Naive thymus-derived CD4-positive, alpha-beta T cell (primary cell): Measurements from ENCODE around the gene LRRC47. TPM values are rescaled to one million over a fixed set of nuclear protein-coding genes. Genes with fewer than 3 reads are reported as not detected.

Source experiments
- ATAC-seq: fragments of 150-1000 bp; cut with Tn5 transposase; 2 replicates; pipeline ENCODE4 v1.10.0; 2021; ENCODE audit warnings: mild to moderate bottlenecking, moderate library complexity
- CTCF ChIA-PET: fragments of 350-600 bp; sonication (Branson Sonifier 250); formaldehyde crosslinking; loops from one replicate; lab custom pipeline; 2021; ENCODE audit warnings: antibody characterized with exemption; lab: Charles Lee
- POLR2A ChIA-PET: fragments of 350-600 bp; sonication (Branson Sonifier 250); formaldehyde crosslinking; loops from one replicate; lab custom pipeline; 2021; ENCODE audit warnings: antibody characterized with exemption, inconsistent platforms; lab: Charles Lee
- DNase-seq, 9 donors: peaks; one replicate each; pipeline versions ENCODE4 v3.0.0 to v3.0.0-alpha.2; 2020 to 2022; ENCODE audit warnings: mixed read lengths in 1 of 9
- H3K27ac ChIP-seq: one replicate; pipeline ENCODE4 v1.7.0; 2013; ENCODE audit warnings: mild to moderate bottlenecking, low read depth, low read length, moderate library complexity
- H3K27me3 ChIP-seq, 2 donors: one replicate each; pipeline ENCODE4 v1.7.0; 2013; ENCODE audit warnings: low read length in 2 of 2, mild to moderate bottlenecking in 2 of 2, moderate library complexity in 2 of 2; ENCODE audit not compliant: control insufficient read depth in 2 of 2, insufficient read depth in 2 of 2
- H3K36me3 ChIP-seq, 3 experiments: 1 replicate in 2 of 3; 2 replicates in 1 of 3; pipeline ENCODE4 v1.7.0; 2013; ENCODE audit warnings: low read length in 3 of 3, mild to moderate bottlenecking in 3 of 3, moderate library complexity in 1 of 3; ENCODE audit not compliant: insufficient read depth in 3 of 3, control insufficient read depth in 2 of 3
- H3K4me1 ChIP-seq, 2 donors: one replicate each; pipeline ENCODE4 v1.7.0; 2013; ENCODE audit warnings: low read length in 2 of 2, mild to moderate bottlenecking in 2 of 2, moderate library complexity in 1 of 2; ENCODE audit not compliant: control insufficient read depth in 2 of 2, insufficient read depth in 2 of 2
- H3K4me3 ChIP-seq: 2 replicates; pipeline ENCODE4 v1.7.0; 2013; ENCODE audit warnings: mild to moderate bottlenecking, low read length
- H3K9me3 ChIP-seq, 3 experiments: 1 replicate in 2 of 3; 2 replicates in 1 of 3; pipeline ENCODE4 v1.7.0; 2013; ENCODE audit warnings: low read length in 3 of 3; ENCODE audit not compliant: control insufficient read depth in 2 of 3
- H3K27ac Mint-ChIP-seq, 9 donors: one replicate each; pipeline ENCODE4 v1.8.0; 2020 to 2022; ENCODE audit warnings: mixed read lengths in 9 of 9, mild to moderate bottlenecking in 8 of 9, moderate library complexity in 5 of 9, inconsistent platforms in 2 of 9
- H3K27me3 Mint-ChIP-seq, 5 donors: one replicate each; pipeline ENCODE4 v1.8.0; 2021 to 2022; ENCODE audit warnings: mixed read lengths in 5 of 5, mild to moderate bottlenecking in 1 of 5
- H3K36me3 Mint-ChIP-seq, 5 donors: one replicate each; pipeline ENCODE4 v1.8.0; 2020 to 2022; ENCODE audit warnings: mixed read lengths in 5 of 5, mild to moderate bottlenecking in 3 of 5, inconsistent platforms in 1 of 5
- H3K4me1 Mint-ChIP-seq, 7 donors: one replicate each; pipeline ENCODE4 v1.8.0; 2020 to 2022; ENCODE audit warnings: mixed read lengths in 7 of 7, mild to moderate bottlenecking in 3 of 7, inconsistent platforms in 1 of 7
- H3K4me3 Mint-ChIP-seq, 10 donors: one replicate each; pipeline ENCODE4 v1.8.0; 2020 to 2022; ENCODE audit warnings: mild to moderate bottlenecking in 10 of 10, mixed read lengths in 10 of 10, moderate library complexity in 6 of 10, inconsistent platforms in 2 of 10
- H3K9me3 Mint-ChIP-seq, 11 donors: one replicate each; pipeline ENCODE4 v1.8.0; 2020 to 2022; ENCODE audit warnings: mixed read lengths in 11 of 11, mild to moderate bottlenecking in 4 of 11, inconsistent platforms in 1 of 11, moderate library complexity in 1 of 11
- intact Hi-C, 2 donors: fragments of 100-400 bp; cut with micrococcal nuclease; formaldehyde crosslinking; loops; one replicate each; pipeline ENCODE4 v1.15.1; 2023
- polyA plus RNA-seq, 2 donors: library from polyadenylated mRNA; unstranded; fragments of 300-500 nt; fragmentation: Illumina TruSeq; gene quantifications; one replicate each; pipeline ENCODE4 v1.2.3, GENCODE V29; 2021
- total RNA-seq, 6 experiments: library from RNA in 5 of 6; stranded (reverse) in 5 of 6; gene quantifications; 1 replicate in 5 of 6; 2 replicates in 1 of 6; pipeline ENCODE4 v1.2.3 and lab custom pipeline; 2021 to 2026

Gene LRRC47
- total and polyA plus RNA-seq, 7 experiments from 2014 or later, result 25.7 to 60.2 (median 39.1) TPM

GRCh38 chr1:3822421-3822820, 26.1 kb upstream of the LRRC47 start:
- Histone ChIP-seq H3K27me3 (no peaks in the 10 kb centered on the region), H3K4me1 (no peaks in the 10 kb centered on the region), H3K4me3 (no peak overlapping the region), H3K27ac (no peak overlapping the region), H3K36me3 (peaks cover 0 to 81% (median 3%) of the 10 kb centered on the region in 3 experiments), H3K9me3 (no peaks in the 10 kb centered on the region)
- no peaks in the 10 kb centered on the region for H3K27me3 Mint-ChIP-seq
- H3K27ac Mint-ChIP-seq, result no peak overlapping the region
- H3K36me3 Mint-ChIP-seq, result peaks cover 14 to 49% (median 14%) of the 10 kb centered on the region in 5 donors
- no peaks in the 10 kb centered on the region for H3K9me3 Mint-ChIP-seq
- ChIA-PET CTCF (no interaction called here), POLR2A (no interaction called here)
- no peak overlapping the region for H3K4me3 Mint-ChIP-seq
- H3K4me1 Mint-ChIP-seq, result peaks cover 0 to 4% (median 0%) of the 10 kb centered on the region in 7 donors
- DNase-seq (no peak), ATAC-seq (no peak)
- intact Hi-C loops, result no loop called here

- intact Hi-C loops, result no loop called here
- DNase-seq (no peak), ATAC-seq (no peak)
- Mint-ChIP-seq H3K9me3 (no peaks in the 10 kb centered on the region), H3K27ac (no peak overlapping the region), H3K4me1 (peaks cover 0 to 4% (median 0%) of the 10 kb centered on the region in 7 donors), H3K36me3 (peaks cover 14 to 49% (median 14%) of the 10 kb centered on the region in 5 donors), H3K4me3 (no peak overlapping the region), H3K27me3 (no peaks in the 10 kb centered on the region)
- ChIA-PET POLR2A (no interaction called here), CTCF (no interaction called here)
- Histone ChIP-seq H3K36me3 (peaks cover 0 to 76% (median 3%) of the 10 kb centered on the region in 3 experiments), H3K27ac (no peak overlapping the region), H3K4me3 (no peak overlapping the region), H3K9me3 (no peaks in the 10 kb centered on the region), H3K4me1 (no peaks in the 10 kb centered on the region), H3K27me3 (no peaks in the 10 kb centered on the region)
Measured at GRCh38 chr1:3821908-3822307, 25.6 kb upstream of the LRRC47 start.

- Histone ChIP-seq H3K36me3 (peaks cover 0 to 76% (median 3%) of the 10 kb centered on the region in 3 experiments), H3K27ac (no peak overlapping the region), H3K4me1 (no peaks in the 10 kb centered on the region), H3K27me3 (no peaks in the 10 kb centered on the region), H3K4me3 (no peak overlapping the region), H3K9me3 (no peaks in the 10 kb centered on the region)
- H3K9me3 Mint-ChIP-seq, result no peaks in the 10 kb centered on the region
- H3K4me3 Mint-ChIP-seq, result no peak overlapping the region
- ChIA-PET POLR2A (no interaction called here), CTCF (no interaction called here)
- peaks cover 14 to 49% (median 14%) of the 10 kb centered on the region in 5 donors for H3K36me3 Mint-ChIP-seq
- peaks cover 0 to 4% (median 0%) of the 10 kb centered on the region in 7 donors for H3K4me1 Mint-ChIP-seq
- intact Hi-C loops, result no loop called here
- DNase-seq, result no peak
- no peak overlapping the region for H3K27ac Mint-ChIP-seq
- no peak for ATAC-seq
- H3K27me3 Mint-ChIP-seq, result no peaks in the 10 kb centered on the region
Measured at GRCh38 chr1:3821447-3821846, 25.1 kb upstream of the LRRC47 start.

GRCh38 chr1:3821004-3821403, 24.7 kb upstream of the LRRC47 start:
- intact Hi-C loops, result no loop called here
- ATAC-seq, result no peak

GRCh38 chr1:3820316-3820715, 24.0 kb upstream of the LRRC47 start:
- no peaks in the 10 kb centered on the region for H3K9me3 Mint-ChIP-seq
- peaks cover 9 to 47% (median 14%) of the 10 kb centered on the region in 5 donors for H3K36me3 Mint-ChIP-seq

More at GRCh38 chr1:3821004-3821403, 24.7 kb upstream of the LRRC47 start:
- H3K27me3 ChIP-seq, result no peaks in the 10 kb centered on the region
- no peak overlapping the region for H3K4me3 Mint-ChIP-seq
- peaks cover 0 to 4% (median 0%) of the 10 kb centered on the region in 7 donors for H3K4me1 Mint-ChIP-seq
- no peak for DNase-seq
- peak overlapping the region in 1 of 9 donors; percentile 13 for H3K27ac Mint-ChIP-seq
- H3K4me1 ChIP-seq, result no peaks in the 10 kb centered on the region
- H3K9me3 ChIP-seq, result no peaks in the 10 kb centered on the region
- no peaks in the 10 kb centered on the region for H3K9me3 Mint-ChIP-seq
- no peak overlapping the region for H3K4me3 ChIP-seq
- no peak overlapping the region for H3K27ac ChIP-seq
- CTCF ChIA-PET, result no interaction called here
- no peaks in the 10 kb centered on the region for H3K27me3 Mint-ChIP-seq
- peaks cover 13 to 48% (median 14%) of the 10 kb centered on the region in 5 donors for H3K36me3 Mint-ChIP-seq
- H3K36me3 ChIP-seq, result peaks cover 0 to 77% (median 3%) of the 10 kb centered on the region in 3 experiments
- POLR2A ChIA-PET, result no interaction called here

GRCh38 chr1:3819771-3820200, 23.5 kb upstream of the LRRC47 start:
- peaks cover 0 to 4% (median 0%) of the 10 kb centered on the region in 7 donors for H3K4me1 Mint-ChIP-seq
- no peak for DNase-seq
- Histone ChIP-seq H3K4me1 (no peaks in the 10 kb centered on the region), H3K4me3 (no peak overlapping the region), H3K27me3 (no peaks in the 10 kb centered on the region), H3K9me3 (no peaks in the 10 kb centered on the region), H3K36me3 (peaks cover 0 to 79% (median 3%) of the 10 kb centered on the region in 3 experiments), H3K27ac (no peak overlapping the region)
- ATAC-seq, result no peak
- CTCF ChIA-PET, result no interaction called here
- H3K27ac Mint-ChIP-seq, result peak overlapping the region in 2 of 9 donors; percentile 9 to 60
- no peak overlapping the region for H3K4me3 Mint-ChIP-seq
- POLR2A ChIA-PET, result no interaction called here
- H3K27me3 Mint-ChIP-seq, result no peaks in the 10 kb centered on the region
- peaks cover 9 to 52% (median 14%) of the 10 kb centered on the region in 5 donors for H3K36me3 Mint-ChIP-seq
- no peaks in the 10 kb centered on the region for H3K9me3 Mint-ChIP-seq
- intact Hi-C loops, result no loop called here

More at GRCh38 chr1:3820316-3820715, 24.0 kb upstream of the LRRC47 start:
- Histone ChIP-seq H3K36me3 (peaks cover 0 to 77% (median 3%) of the 10 kb centered on the region in 3 experiments), H3K27me3 (no peaks in the 10 kb centered on the region), H3K4me3 (no peak overlapping the region), H3K4me1 (no peaks in the 10 kb centered on the region), H3K27ac (no peak overlapping the region), H3K9me3 (no peaks in the 10 kb centered on the region)
- POLR2A ChIA-PET, result no interaction called here
- Mint-ChIP-seq H3K4me1 (peaks cover 0 to 4% (median 0%) of the 10 kb centered on the region in 7 donors), H3K27me3 (no peaks in the 10 kb centered on the region), H3K4me3 (no peak overlapping the region), H3K27ac (peak overlapping the region in 2 of 9 donors; percentile 42 to 60)
- intact Hi-C loops, result no loop called here
- CTCF ChIA-PET, result no interaction called here
- DNase-seq (no peak), ATAC-seq (no peak)
